ENCODE results near the gene GRK5.

GRK5 gene

GRCh38 chr10:119409906-119410305 is 202.5 kb downstream of the GRK5 start:
- DNase-seq: no peak

GRCh38 chr10:119410361-119411116 is 203.2 kb downstream of the GRK5 start:
- no peak for DNase-seq

- peak in 1 of 2 donors; percentile 49 for DNase-seq
These were observed 205.1 kb downstream of the GRK5 start for GRCh38 chr10:119412244-119413092.

- no peak for DNase-seq
These were observed 205.7 kb downstream of the GRK5 start for GRCh38 chr10:119413093-119413453.

- DNase-seq: no peak
These were observed 206.2 kb downstream of the GRK5 start for GRCh38 chr10:119413471-119414080.

GRCh38 chr10:119414081-119414611 is 206.8 kb downstream of the GRK5 start:
- DNase-seq: no peak

- DNase-seq: no peak
These were observed 207.8 kb downstream of the GRK5 start for GRCh38 chr10:119415121-119415520.

GRCh38 chr10:119415536-119416503 is 208.4 kb downstream of the GRK5 start:
- no peak for DNase-seq

GRCh38 chr10:119416855-119417254 is 209.5 kb downstream of the GRK5 start:
- peak in 1 of 2 donors; percentile 12 for DNase-seq

GRCh38 chr10:119417852-119418251 is 210.5 kb downstream of the GRK5 start:
- no peak for DNase-seq

GRCh38 chr10:119418362-119418761 is 211.0 kb downstream of the GRK5 start:
- DNase-seq: no peak

- no peak for DNase-seq
These were observed 212.6 kb downstream of the GRK5 start for GRCh38 chr10:119419931-119420330.

- no peak for DNase-seq
These were observed 213.8 kb downstream of the GRK5 start for GRCh38 chr10:119420950-119421875.

GRCh38 chr10:119421891-119422681 is 214.7 kb downstream of the GRK5 start:
- DNase-seq: no peak

GRCh38 chr10:119422682-119423509 is 215.5 kb downstream of the GRK5 start:
- DNase-seq: no peak

GRCh38 chr10:119423510-119424257 is 216.3 kb downstream of the GRK5 start:
- no peak for DNase-seq

GRCh38 chr10:119424258-119424975 is 217.0 kb downstream of the GRK5 start:
- no peak for DNase-seq
